GM12892 (cell line): ENCODE measurements around the gene DICER1.

Experiments
- DNase-seq: peaks from one replicate; pipeline ENCODE4 v3.0.0; 2011; ENCODE audit not compliant: insufficient read length
- FAIRE-seq: peaks from 2 replicates; lab custom pipeline; 2011; peaks lifted over from hg19 to GRCh38; lab: Jason Lieb, UNC
- POLR2A ChIP-seq: IDR thresholded peaks from 2 replicates; pipeline ENCODE4 v1.6.1; 2011; ENCODE audit warnings: low read depth, low read length, control low read depth
- POLR2AphosphoS5 ChIP-seq: IDR thresholded peaks from 2 replicates; pipeline ENCODE4 v1.6.1; 2011; ENCODE audit warnings: low read depth, low read length, control low read depth
- TAF1 ChIP-seq: IDR thresholded peaks from 2 replicates; pipeline ENCODE4 v1.6.1; 2011; ENCODE audit warnings: low read depth, mild to moderate bottlenecking, control low read depth, low read length, borderline replicate concordance

Gene DICER1

DNA sequence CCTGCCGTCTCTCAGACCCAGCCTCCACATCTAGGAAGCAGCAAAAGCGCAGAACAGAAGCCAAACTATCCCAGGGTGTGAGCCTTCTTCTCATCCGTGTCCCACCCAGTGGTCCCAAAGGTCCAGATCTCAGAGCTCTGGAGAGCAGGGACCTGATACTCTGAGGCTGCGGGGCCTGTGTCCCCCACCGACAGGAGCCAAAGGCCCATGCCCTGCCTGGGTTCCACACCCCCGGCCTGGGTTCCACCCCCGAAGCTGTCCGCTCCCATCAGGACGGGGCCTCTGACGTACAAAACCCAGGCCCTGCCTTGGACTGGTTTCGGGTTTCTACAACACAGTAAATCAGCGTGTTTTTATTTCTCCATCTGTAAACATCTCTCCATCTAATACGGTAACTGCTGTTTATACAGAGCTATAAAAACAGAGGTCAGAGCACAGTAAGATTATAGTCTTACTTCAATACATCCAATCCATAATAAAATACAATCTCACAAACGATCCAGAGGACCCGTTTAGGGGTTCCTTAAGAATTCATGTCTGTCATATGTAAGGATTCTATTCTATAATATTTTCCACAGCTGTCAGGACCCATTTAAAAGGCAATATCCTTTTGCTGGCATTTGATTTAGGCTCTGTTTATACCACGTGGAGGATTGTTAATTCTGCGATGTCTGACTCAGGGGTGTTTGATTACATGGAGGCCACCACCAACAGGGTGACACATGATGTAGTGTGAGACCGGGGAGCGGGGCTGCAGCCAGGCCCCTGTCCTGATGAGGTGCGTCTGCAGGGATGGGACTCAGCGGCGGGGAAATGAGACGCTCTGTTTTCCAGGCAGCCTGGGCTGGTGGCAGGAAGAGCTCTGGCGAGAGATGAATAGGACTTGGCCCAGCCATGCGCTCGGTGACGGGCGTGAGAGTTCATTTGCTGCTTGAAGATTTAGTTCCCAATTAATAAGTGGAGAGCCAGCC is 110.3 kb downstream of the DICER1 start:
- FAIRE-seq (no peak), DNase-seq (no peak)
- TF ChIP-seq TAF1 (no peak), POLR2AphosphoS5 (no peak), POLR2A (no peak)

DNA sequence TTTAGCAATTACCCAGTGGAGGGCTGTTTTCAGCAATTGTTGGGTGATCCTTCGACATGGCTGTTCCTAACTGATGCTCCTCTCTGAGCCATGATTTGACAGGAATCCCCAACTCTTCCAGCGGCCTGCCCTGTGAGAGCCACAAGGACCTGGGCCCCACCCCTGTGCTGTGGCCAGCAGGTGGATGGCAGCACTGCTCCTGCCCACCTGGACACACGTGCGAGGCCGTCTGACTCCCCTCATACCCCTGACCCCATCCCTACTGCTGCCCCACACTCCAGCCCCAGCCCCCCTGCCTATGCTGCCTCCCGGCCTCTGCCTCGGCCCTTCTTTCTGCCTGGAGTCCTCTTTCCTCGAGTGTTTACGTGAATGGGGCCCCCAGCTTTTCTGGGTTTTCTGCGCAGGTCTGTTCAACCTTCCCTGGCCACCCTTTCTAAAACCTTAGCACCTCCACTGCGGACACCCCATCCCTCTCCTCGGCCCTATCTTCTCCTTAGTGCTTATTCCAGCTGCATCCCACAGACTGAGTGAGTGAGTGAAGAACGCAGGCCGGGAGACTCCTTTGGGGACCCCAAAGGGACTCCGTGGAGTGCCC is 111.4 kb downstream of the DICER1 start:
- no peak for DNase-seq
- FAIRE-seq, result no peak
- TF ChIP-seq POLR2A (no peak), POLR2AphosphoS5 (no peak), TAF1 (no peak)

DNA sequence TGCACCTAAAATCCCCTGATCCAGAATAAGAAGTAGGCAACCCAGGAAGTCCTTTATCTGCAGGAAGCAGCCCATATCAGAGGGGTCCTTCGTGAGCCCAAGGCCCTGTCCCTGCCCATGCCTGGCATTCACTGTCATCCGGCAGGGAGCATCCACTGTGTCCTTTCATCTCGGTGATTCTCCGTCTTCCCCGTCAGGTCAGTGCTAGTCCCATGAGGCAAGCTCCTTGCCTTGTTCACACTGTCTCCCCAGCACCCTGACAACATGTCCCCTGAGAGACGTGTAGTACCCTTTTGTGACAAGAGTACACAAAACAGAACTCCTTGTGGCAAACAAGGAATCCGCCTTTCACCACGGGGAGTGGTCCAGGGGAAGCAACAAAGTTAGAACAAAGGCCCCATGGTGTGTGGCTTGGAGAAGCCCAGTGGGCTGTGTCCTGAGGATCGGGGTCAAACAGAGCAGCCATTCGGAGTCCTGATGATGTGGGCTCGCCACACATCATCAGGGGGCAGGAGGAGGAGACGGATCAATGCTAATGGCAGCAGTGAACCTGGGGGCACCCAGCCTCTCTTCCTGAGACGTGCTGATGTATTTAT is 112.1 kb downstream of the DICER1 start:
- no peak for FAIRE-seq
- DNase-seq, result no peak
- TF ChIP-seq POLR2A, result no peak
- no peak for TF ChIP-seq POLR2AphosphoS5
- no peak for TF ChIP-seq TAF1

DNA sequence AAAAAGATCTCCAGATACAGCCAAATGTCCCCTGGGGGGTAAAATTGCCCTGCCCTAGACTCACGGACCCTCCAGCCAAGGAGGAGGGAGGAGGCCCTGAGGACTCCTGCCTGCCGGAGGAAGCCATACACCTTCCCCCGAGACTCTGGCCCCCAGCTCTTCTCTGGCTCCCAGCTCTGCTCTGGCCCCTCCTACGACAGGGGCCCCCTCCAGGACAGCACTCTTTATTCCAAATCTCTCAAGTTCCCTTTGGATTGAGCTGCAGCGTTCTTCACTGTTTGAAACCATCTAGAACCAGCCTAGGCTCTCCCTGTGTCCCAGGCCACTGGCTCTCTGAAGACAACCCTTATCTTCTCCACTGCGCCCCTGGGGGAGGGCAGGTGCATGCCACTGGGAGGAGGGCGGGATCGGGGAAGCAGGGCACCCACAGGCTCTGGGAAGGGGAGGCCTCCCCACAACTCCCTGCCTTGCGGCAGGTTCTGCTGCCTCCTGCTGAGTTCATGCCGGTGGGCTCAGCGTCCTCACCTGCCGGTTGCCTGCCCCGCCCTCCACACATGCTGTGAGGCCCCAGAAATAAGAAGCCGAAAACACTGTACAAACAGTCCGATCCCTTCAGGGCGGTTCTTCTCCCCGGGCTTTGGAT is 112.7 kb downstream of the DICER1 start:
- DNase-seq, result no peak
- no peak for FAIRE-seq
- TF ChIP-seq POLR2AphosphoS5, result no peak
- TF ChIP-seq POLR2A, result no peak
- TF ChIP-seq TAF1, result no peak

DNA sequence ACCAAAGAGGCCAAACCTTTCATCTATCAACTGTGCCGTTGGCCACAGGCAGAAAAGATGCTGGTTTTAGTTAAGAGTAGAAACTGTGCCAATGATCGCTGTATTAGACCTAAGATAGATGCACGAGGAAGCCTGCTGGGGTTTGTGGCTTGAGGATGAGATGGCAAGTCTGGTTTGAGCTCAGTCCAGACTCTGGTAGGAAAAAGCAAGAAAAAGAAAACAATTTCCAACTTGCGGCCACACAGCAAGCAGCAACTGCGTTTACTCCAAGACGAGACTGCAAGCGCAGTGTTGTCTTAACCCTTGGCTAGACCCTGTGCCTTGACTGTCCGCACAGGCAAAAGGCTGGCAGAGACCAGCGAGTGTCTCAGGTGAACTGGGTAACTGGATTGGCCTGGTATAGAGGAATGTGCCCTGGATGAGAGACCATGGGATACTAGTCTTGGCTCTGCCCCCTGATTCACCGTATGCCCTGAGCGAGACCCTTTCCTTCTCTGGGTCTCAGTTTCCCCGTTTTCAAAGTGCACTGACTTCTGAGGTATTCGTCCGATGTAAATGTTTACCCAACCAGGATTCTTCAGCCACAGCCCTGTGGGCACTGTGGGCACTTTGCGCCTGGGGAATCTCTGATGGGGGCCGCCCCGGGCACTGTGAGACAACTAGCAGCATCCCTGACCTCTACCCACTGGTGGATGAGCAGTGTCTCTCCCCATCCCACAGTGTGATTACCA is 113.4 kb downstream of the DICER1 start:
- no peak for FAIRE-seq

DNA sequence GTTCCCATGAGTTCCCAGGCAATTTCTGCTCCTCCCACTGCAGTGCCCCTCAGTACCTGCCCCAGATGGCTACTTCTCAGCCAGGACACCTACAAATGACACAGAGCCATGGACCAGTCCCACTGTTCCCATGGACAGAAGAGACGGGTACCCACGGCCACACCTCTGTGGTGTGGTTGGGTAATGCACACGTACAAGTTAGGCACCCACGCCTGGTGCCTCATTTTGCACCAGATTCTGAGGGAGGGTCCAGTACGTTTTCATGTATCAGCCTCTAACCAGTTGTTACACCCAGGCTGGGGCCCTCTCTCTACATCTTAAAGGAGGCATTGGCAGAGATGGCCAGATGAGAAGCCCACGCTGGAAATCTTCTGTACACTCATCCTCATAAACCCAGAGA is 114.0 kb downstream of the DICER1 start:
- DNase-seq (no peak), FAIRE-seq (no peak)
- TF ChIP-seq TAF1, result no peak
- no peak for TF ChIP-seq POLR2AphosphoS5
- TF ChIP-seq POLR2A, result no peak

More for the DNA sequence above, 113.4 kb downstream of the DICER1 start:
- no peak for DNase-seq
- no peak for TF ChIP-seq TAF1
- no peak for TF ChIP-seq POLR2A
- TF ChIP-seq POLR2AphosphoS5, result no peak

DNA sequence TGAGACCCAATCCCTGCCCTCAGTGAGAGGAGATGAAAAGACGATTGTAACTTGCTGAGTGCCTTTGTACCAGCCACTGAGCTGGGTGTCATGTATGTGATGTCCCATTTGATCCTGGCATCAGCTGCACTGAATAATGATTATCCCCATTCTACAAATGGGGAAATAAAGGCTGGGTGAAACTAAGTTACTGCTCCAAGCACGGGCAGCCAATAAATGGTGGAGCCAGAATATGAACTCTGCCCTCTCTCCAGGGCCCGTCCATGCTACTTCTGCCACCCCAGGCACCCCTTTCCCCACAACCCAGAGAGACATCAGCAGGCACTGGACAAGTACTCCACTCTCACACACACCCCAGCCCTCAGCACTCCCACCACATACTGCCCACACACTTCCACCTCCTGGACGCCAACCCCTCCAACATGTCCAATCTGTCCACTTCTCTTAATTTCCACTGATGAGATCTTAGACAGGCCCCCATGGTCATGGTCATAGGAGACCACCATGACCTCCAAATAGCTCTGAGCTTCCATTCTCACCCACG is 115.8 kb downstream of the DICER1 start:
- TF ChIP-seq TAF1 (no peak), POLR2A (no peak), POLR2AphosphoS5 (no peak)
- FAIRE-seq (no peak), DNase-seq (no peak)

DNA sequence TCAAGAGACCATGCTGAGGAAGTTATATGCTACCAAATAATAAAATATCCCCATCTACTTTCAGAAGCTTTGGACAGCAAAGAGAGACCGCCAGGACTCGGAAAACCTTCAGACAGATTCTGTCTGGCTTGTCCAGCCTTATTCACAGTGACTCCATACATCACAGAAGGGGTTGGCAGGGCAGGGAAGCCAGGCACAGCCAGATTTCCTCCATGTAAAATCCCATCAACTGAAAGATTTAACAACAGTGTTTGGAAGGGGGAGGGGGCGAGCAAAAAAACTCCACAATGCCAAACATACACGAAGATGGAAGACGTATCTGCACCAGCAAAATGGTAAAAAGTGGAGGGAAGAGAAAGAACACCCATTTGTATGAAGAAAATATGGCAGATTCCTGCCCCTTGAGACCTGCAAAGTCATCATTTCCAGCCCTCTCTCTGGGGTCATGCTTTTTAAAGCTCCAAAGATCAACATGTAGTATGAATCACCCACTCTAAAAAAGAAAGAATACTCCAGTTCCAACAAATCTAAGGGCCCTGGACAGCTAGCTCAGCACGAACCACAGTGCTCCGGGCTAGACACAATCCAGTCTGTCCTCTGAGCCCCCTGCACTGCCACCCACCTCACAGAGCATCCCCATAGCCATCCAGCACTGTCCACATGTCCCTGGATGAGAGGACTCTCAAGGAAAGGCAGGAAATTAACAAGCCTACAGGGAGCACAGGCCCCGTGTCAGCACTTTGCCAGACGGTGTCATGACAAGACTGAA is 116.4 kb downstream of the DICER1 start:
- no peak for DNase-seq
- no peak for FAIRE-seq

DNA sequence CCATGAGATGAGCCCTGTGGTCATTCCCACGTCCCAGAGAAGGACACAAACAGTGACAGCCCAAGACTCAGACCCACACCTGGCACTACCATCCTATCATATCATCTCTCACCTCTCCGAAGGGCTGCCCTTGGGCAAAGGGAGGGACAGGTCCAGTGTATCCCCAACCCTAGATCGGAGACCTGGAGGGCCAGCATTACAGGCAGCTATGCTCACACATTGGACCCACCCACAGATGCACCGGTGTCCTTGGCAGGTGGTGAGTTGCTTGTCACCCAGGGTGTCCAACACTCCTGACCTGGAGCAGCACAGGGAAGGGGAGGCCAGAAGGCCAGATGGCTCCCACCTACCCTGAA is 117.4 kb downstream of the DICER1 start:
- no peak for DNase-seq
- no peak for FAIRE-seq
- TF ChIP-seq TAF1 (no peak), POLR2AphosphoS5 (no peak), POLR2A (no peak)

More for the DNA sequence above, 116.4 kb downstream of the DICER1 start:
- no peak for TF ChIP-seq POLR2A
- TF ChIP-seq TAF1, result no peak
- no peak for TF ChIP-seq POLR2AphosphoS5
